Activated CD8-positive, alpha-beta memory T cell treated with anti-CD3 and anti-CD28 coated beads for 4 hours (primary cell): ENCODE measurements around the gene HPF1.
"Not testable (repeated sequence)": the region's sequence is repeated elsewhere in the genome, so short reads cannot be mapped to it uniquely, and the experiment has no call there.

ENCODE experiments used
- DNase-seq, 2 donors: peaks; one replicate each; pipeline ENCODE4 v3.0.0-alpha.2; 2020; ENCODE audit warnings: low read depth in 2 of 2

HPF1 gene

DNA sequence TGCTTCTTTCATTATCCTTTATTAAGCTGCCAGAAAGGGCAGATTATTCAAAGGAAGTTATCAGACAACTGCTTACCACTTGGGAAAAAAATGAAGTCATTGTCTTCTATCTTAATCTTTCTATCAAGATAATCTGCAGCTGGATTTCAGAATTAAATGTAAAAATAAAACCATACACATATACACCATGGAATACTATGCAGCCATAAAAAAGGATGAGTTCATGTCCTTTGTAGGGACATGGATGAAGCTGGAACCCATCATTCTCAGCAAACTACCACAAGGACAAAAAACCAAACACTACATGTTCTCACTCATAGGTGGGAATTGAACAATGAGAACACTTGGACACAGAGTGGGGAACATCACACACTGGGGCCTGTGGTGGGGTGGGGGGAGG, 19.1 kb downstream of the HPF1 start:
- DNase-seq = not testable (repeated sequence)

DNA sequence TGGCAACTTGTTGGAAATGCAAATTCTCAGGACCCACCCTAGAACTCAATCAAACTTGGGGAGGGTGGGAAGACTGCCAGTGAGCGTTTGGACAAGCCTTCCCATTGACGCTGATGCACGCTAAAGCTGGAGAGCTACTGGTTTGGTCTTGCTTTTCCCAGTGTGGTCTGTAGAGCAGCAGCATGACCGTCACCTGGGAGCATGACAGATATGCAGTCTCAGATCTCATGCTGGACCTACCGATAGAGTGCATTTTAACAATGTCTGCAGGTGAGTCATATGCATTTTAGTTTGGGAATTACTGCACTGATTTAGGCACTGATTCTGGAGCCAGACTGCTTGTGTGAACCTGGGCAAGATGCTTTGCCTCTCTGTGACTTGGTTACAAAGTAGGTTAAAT, 27.2 kb downstream of the HPF1 start:
- DNase-seq = no peak

DNA sequence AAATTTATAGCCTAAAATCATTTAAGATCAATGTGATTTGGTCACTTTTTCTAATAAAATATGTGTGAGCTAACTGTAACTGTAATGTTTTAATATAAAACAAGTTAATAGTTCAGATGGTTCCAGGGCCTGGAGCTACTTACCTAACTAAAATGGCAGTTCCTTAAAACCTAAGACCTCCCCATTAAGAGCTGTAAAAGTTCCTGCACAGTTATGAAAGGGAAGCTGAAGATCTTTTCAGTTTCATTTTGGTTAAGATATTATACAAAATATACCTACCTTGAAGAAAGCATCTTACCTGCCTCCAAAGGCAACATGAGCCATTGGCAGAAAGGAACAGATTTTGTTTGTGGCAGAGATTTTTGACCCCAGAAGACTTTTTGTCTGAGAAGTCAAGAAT, 30.1 kb downstream of the HPF1 start:
- no peak for DNase-seq

DNA sequence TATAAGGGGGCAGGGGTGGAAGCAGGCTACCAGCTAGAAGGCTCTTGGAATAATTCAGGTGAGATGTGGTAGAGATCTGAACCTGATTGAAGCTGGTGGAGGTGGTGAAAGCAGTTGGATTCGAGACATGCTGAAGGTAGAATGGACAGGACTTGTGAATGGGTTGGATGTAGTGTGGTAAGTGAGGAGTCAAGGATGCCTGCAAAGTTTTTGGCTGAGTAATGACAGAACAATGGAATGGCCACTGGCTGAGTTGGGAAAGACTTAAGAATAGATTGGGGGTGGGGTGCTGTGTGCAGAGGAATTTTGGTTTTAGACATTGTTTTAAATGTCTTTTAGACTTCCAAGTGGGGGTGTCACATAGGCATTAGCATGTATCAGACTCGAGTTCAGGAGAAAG, 33.5 kb downstream of the HPF1 start:
- no peak for DNase-seq

DNA sequence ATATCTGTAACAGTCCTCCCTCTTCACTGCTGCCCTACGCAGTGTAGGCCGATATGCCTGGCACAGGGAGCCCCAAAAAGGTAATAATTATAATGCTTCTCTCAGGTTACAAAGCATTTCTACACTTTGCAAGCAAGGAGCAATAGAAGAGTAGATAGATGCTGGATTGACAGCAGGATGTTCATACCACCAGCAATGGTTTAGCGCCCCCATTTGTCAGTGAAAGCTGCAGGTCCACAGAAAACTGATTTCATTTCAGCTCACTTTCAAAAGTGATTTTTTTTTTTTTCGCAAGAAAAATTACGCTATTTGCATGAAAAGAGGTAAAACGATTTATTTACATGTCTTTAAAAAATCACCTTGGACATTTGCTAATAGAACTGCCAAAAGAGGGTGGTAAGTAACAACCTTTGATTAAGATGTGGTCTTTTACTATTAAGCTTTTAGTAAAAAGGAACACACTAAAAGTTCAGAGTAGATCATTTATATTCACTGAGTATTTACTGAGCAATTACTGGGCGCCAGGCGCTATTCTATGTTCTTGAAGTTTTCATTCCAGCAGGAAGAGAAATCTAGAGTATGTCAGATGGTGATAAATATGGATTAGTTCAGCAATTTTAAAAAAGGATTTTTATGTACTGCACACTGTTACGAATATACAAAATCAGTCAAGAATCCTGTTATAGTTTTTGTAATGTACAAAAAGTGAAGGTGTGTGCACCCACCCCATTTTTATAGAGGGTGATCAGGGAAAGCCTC, 34.4 kb downstream of the HPF1 start:
- no peak for DNase-seq

DNA sequence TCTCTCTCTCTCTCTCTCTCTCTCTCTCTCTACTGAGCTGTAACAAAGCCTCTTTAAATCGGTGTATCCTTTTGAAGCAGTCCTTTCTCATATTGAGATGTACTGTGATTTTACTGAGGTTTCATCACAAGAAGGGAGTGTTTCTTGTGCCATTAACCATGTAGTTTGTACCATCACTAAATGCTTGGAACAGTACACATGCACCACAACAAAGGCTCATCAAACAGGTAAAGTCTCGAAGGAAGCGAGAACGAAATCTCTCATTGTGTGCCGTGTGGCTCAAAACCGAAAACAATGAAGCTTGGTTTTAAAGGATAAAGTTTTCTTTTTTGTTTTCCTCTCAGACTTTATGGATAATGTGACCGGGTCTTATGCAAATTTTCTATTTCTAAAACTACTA, 37.2 kb downstream of the HPF1 start:
- DNase-seq = no peak

DNA sequence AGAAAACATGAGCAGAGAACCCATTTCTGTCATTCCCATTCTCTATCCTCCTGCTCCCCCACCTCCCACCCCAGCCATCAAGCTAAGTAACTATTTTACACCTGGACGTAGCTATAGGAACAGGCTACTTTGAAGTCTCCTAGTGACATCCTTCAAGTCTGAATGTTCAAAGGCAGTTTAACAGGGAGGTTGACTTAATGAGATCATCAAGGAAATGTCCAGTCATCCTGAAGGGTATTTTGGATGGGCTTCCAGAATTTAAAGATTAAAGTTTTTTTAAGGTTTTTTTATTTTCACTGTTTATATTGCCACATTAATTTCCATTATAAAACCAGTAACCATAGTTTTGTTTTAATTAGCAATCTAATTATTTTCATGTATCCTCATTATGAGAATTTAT, 41.1 kb downstream of the HPF1 start:
- no peak for DNase-seq

DNA sequence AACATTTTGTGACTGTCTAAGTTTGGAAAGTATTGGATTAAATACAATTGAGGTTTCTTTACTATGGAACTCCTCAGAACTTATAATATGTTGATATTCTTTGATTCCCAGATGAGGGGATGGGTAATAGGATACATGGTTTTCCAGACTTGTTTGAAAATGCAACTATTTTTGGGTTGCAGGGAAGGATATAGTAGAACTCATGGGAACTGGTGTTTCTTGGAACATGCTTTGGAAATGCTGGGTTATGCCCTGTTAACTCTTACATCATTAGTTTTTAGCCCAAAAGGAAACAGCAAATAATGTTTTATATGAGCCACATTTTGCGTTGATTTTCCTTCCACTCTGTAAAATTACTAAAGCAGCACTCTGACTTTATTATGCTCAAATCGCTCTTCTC, 41.9 kb downstream of the HPF1 start:
- DNase-seq = no peak

DNA sequence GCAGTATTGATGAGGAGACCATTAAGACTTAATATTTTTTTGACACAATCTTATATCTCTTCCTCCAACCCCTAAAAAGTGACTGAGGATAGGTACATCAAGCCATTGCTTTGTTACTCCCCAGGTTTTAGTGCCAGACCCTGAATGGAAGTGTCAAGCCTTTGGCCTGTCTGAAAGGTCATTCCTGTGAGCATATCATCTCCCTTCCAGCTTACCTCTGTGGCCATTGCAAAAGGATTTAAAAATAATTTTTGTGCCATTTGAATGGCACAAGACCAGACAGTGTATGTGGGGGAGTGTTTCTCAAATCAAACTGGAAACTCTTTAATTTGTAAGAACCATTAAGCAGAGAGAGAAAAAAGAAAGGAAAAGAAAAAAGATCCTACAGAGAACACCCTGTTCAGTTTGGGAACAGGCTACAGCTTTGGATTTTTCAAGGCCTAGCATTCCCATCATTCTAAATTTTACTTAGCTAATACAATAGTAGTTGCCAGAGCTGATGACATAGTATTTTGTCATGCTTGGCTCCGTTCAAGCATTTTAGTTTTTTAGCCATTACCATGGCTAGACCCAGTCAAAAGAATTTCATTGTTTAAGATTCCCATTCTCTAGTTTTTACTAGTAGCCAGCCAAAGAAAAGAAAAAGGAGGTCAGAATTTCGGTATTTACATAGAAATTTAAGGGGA, 49.6 kb downstream of the HPF1 start:
- DNase-seq = no peak

DNA sequence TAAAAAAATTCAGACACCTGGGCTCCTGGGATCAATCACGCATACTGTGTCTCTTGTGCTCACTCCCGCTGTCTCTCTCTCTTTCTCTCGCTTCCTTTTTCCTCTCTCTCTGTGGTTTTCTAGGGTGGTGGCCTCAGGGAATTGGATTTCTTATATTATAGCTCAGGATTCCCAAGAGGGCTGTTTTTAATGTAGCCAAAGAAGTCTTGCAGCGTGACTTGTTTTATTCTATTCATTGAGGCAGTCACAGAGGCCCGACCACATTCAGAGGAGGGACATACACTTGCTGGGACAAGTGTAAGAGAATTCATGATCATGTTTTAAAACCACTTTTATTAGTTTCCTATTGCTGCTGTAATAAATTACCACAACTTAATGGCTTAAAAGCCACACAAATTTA, 59.4 kb downstream of the HPF1 start:
- no peak for DNase-seq

DNA sequence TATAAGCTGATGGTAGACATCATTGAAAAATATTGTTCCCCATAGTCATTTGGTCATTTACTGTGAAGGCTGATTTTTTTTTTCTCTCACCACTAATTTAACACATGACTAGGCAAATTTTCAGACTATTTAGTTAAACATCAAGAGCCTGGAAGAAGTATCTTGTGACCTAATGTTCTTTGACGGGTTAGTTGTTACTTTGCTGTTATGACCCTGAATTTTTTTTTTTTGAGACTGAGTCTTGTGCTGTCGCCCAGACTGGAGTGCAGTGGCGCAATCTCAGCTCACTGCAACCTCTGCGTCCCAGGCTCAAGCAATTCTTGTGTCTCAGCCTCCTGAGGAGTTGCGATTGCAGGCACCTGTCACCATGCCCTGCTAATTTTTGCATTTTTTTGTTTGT, 67.0 kb downstream of the HPF1 start:
- no peak for DNase-seq

DNA sequence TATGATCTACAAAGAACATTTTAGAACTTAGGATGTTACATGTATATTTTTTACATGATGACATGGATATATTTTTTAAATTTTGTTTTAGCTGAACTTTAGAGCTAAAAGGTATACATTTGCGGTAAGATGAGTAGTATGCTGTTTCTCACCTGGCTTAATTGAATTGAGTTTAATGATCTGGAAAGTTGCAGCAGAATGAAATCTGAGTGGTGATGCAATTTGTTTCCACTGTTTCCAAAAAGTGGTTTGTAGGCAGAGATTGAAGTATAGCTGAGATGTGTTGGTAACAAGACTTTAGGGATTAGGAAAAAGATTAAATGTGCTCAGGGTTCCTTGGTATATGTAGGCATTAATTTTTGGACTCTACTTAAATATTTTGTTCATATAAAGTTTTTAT, 68.1 kb downstream of the HPF1 start:
- no peak for DNase-seq

DNA sequence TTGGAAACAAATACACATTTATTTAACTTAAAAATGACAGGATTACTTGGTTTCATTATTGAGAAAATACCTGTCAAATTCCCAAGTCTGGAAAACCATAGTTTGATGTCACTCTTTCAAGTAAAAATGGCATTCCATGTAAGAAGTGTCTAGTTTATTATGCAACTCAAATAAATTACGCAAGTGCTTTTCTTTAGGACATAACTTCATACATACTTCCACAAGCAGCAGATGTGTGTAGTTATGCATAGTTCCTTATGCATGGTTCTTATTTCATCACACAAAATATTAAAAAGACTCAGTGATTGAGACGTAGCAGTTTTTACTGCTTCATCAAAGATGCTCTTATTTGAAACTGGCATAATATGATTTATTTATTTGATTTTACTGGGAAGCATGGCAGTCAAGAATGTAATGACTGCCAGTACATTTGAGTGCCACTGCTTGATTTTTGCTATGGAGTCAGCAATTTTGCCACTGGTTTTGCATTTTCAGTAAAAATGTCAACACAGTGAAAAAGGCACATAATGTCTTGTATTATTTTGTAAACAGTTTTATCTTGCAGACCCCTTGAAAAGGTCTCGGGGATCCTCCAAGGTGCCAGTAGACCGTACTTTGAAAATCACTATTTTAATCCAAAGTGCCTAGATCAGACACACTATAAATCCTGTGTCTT, 75.2 kb downstream of the HPF1 start:
- no peak for DNase-seq
